GM21723 (cell line): ENCODE data around the gene PHYHIPL.

Source experiments
- ATAC-seq: cut with Tn5 transposase; IDR thresholded peaks from one replicate; pipeline ENCODE4 v1.9.1; 2021; ENCODE audit warnings: mild to moderate bottlenecking, moderate library complexity; ENCODE audit not compliant: unreplicated experiment

Gene PHYHIPL

DNA sequence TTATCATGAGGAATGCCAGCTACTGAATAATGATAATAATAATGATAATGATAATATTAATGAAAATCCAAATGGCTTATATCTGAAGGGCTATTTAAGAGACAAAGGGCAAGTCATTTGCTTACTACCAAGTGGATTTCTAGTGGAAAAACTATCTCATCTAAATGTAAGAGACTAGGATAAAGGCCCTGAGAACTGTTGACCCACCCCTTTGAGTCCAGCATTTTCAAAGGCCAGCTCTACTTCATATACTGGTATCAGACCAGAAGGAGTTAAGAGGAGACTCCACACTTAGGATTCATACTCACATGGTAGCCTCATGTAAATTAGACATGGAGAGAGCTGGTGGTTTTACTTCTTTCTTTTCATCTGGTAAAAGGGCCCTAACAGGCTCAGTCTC lies 76.0 kb downstream of the PHYHIPL start:
- no peak for ATAC-seq

DNA sequence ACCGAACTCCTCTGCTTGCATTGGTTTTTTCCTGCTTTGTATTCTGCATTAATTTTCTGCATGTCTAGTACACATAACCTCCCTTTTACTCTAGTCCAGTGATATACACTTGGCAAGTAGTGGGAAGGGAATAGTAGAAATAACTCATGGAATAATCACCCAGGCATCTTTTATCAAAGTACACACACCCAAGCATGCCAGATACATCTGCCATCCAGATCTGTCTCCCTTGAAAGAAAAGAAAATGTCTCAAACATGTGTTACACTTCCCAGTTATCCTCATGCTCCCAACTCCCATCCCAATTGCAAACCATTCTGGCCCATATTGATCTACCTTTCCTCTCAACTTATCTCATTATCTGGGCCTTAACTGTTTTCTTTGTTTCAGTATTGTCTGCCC lies 79.0 kb downstream of the PHYHIPL start:
- no peak for ATAC-seq

DNA sequence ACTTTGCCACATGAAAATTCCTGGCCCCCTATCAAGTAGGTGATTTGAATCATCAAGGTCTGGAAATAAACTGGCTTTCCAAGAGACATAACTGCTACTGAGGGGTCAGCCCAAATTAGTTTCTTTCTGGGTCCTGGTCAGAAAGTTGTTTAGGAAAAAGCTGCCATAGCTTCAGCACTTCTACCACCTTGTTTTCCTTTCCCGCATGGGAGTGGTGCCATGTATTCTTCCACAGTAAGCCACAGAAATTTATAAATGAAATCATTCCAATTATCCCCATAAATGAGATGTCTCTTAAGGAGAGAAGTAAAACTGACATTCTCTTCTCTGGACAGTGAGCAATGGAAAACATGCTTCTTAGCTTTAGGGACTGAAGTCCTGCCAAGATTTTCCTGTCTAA lies 80.8 kb downstream of the PHYHIPL start:
- no peak for ATAC-seq

DNA sequence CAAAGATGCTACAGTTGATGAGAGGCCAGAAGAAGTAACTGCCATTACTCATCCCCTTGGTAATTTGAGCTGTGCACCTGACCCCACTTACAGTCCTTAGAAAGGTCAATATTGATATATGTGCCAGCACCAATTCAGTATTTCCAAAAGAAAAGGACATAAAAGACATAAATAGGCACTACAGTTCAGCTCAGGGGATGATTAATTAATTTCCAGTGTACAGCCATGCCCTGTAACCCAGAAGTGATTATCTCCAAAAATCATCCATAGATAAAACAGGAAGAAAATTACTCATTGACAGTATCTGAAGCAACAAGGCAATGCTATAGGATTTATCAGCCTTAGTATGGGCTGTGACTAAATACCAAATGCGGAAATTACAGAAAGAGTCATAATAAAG lies 82.4 kb downstream of the PHYHIPL start:
- ATAC-seq = no peak

DNA sequence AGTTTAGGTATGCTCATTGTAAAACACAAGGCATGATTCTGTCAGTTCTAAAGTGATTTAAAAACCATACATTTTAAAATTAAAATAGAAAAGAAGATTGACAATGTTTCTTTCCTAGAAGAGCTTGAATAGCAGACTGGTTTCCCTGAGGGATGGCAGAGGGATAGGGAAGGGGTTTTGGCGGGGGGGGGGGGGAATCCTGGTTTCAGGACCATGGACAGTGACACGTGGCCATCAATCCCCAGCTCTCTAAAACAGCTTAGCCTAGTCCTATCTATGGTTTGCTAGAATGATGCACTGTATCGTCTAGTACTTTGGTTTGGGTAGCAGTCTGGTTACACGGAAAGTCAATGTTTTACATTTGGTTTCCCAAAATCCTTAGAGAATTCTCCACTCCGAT lies 88.7 kb downstream of the PHYHIPL start:
- no peak for ATAC-seq

DNA sequence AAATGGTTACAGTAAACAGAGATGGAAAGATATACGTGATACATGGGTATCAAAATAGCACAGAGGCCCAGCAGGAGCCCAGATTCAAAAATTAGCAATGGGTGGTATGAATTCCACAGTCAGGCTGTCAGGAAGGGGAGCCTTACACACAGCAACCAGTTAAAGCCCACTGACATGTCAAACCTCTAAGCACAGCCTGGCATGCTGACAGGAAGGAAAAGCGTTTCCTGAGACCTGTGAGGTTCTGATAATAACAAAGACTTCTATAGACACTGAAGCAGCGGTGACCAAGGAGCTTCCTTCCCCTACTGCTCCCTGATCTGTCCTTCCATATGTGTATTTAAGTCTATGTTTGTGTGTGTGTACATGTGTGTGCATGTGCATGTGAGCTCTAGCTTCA lies 89.9 kb downstream of the PHYHIPL start:
- ATAC-seq = no peak

DNA sequence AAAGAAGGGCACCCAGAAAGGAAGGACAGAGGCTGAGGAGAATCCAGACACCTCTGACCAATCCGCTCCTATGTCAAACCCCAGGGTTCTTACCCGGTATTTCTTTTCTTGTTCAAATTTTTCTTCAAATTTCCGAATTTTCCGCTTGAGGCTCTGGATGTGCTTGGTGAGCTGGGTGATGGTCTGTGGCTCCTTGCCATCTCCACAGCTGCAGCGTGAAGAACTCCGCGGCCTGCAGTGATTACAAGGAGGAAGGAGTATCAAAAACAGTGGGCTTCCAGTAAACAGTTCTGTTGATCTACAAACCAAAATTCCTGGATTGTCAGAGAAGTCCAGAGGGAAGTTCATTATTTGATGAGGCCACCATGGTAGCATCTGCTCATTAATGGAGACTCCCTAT lies 92.0 kb downstream of the PHYHIPL start:
- ATAC-seq = no peak

DNA sequence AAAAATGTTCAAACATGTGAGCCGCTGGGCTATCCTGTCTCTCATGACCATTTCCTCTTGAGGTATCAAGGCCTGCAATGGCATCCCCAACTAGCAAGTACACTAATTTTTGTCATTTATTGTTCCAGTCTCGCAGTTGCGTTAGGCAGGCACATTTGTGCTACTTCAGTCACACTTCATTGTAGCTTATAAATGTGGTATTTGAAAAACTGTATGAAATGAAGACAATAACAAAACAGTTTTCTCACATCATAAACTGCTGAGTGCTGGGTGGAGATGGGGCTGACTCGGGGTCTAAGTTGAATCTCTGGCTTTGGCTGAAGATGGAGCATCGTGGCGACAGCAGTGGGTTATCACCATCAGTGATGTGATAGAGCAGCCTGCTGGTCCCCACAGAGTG lies 93.2 kb downstream of the PHYHIPL start:
- ATAC-seq = no peak

DNA sequence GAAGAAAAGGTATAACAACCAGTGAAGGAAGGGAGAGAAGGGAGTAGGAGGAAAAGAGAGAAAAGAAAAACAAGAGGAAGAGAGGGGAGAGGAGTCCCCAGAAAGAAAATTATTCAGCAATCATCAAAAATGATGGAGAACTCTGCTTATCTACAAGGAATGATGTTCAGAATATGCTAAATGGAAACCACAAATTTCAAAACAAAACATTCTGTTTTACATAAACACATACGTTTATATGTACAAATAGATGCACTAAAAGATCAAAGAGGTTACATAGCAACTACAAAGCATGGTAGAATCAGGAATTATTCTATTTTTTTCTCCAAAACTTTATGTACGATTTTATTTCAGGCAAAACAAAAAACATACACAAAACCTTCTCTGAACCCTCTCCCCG lies 94.0 kb downstream of the PHYHIPL start:
- ATAC-seq = no peak

DNA sequence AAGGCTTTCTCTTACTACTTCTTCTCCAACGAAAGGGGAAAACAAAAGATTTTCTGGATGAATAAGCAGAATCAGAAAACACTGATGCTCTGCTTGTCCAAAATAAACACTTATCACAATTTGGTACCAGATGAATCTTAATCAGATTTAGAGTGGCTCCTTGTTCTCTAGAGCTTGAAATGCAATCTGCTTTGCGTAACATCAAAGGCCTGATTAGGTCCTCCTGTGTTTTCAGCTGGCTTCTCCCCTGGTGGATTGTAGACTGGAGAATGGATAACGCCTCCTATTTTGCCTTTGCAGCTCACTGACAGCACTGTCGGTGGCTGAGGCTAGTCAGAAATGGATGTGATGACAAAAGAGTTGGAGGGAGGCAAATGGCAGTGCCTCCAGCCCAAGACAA lies 94.7 kb downstream of the PHYHIPL start:
- no peak for ATAC-seq

DNA sequence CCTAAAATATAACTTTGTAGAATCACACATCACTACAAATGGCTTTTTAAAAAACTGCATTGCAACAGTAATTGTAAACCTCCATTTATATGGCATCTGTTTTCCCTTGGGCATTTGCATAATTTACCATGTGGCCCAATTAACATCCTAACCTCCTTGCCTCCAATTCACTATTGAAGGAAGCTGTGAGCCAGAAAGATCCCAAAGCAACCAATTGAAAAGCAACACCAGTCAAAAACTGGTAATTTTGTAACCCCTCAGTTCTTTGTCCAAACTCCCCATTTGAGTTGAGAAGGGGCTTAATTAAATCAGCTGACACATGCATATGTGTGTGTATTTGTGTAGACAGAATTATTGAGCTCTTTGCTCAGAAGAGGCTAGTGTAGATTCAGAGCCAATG lies 95.6 kb downstream of the PHYHIPL start:
- no peak for ATAC-seq

DNA sequence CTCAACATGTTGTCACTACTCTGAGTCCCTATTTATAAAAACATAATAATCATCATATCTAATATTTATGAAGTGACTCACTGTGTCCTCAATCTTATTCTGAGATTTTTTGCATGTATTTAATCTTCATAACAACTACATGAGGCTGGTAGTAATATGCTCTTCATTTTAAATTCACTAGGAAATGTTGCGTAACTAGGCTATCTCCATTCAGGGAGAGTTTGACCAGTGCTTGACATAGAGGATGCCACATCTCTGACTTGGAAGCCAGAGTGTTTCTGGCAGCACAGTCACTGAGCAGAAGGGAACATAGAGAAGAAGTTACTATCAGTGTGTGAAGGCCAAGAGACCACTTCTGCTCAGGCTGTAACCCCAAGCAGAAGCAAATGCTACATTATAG lies 97.0 kb downstream of the PHYHIPL start:
- no peak for ATAC-seq

DNA sequence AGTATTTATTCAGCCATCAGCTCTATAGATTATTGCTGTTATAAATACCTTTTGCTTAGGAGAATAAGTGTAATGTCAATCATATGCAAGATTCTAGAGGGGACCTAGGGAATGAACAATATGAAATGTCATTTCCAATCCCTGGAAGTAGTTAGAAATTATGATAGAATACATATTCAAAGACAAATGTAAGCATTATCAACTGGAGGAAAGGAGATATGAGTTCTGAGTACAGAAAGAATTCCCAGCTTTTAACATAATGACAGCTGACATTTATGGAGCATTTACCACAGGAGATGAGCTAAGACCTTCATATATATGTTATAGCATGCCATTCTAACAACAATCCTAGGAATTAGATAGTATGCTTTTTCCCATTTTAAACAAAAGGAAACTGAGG lies 99.7 kb downstream of the PHYHIPL start:
- ATAC-seq = no peak

DNA sequence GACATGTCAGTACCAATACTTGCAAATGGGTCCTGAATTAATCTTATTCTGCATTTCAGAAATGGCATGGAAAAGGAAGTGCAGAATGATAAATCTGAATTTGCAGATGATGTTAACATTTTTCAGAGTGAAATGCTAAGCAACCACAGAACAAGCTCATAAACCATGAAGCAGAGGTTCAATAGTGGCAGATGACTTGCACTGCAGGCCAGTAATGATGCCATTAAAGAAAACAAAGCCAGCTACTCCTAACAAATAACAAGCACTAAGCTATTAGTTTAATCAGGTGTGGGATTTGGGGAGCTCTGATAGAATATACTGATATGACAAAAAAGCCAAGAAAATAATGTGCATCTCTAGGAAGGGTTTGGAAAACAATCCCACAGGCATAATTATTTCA lies 100.5 kb downstream of the PHYHIPL start:
- no peak for ATAC-seq

DNA sequence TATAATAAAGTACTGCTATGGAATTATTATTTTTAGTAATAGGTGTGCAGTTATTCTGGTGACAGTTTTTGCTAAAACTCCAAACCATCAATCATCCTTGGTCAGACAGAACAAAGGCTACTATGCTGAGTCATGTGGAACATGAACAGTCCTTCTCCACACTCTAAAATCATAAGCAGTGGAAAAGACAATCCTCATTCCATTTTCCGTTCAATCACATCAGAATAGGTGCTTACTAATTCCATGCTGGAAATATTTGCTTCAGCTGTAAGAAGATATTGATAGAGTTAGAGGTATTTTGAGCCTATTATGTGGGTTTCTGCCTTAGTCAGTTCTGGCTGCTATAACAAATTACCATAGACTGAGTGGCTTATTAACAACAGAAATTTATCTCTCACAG lies 103.0 kb downstream of the PHYHIPL start:
- no peak for ATAC-seq

DNA sequence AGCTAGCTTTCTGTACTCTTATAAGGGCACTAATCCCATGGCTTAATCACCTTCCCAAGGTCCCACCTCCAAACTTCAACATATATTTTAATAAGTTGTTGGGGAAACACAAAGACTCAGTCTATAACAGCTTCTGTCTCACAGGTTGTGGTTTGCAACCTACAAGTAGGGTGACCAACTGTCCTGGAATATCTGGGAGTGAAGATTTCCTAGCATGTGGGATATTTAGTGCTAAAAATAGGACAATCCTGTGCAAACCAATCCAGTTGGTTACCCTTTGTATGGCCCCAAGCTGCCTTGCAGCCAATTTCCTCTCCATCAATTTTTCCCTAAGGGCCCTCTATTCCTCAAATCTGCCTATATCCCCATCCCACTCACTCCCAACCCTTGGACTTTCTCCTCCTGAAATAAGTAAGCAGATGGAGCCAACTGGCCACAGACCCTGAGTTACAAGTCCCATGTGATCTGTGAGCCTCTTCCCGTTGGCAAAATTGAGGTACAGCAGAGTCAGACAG lies 103.6 kb downstream of the PHYHIPL start:
- no peak for ATAC-seq

DNA sequence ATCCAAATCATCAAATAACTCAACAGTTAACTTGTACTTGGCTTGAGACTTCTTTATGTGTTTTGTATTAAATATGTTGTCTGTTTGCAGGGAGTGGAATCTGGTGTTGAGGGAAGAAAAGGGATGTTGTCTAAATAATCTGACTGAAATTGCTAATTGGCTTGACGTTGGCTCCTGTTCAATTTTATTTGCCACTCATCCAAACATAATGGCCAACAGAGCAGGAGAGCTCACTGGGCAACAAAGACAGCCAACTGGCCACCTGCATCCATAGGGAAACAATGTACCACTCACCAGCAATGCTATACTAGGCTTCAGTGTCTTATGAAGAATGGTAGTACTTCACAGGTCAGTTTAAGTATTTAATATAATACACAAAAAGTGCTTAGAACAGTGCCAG lies 105.4 kb downstream of the PHYHIPL start:
- no peak for ATAC-seq

DNA sequence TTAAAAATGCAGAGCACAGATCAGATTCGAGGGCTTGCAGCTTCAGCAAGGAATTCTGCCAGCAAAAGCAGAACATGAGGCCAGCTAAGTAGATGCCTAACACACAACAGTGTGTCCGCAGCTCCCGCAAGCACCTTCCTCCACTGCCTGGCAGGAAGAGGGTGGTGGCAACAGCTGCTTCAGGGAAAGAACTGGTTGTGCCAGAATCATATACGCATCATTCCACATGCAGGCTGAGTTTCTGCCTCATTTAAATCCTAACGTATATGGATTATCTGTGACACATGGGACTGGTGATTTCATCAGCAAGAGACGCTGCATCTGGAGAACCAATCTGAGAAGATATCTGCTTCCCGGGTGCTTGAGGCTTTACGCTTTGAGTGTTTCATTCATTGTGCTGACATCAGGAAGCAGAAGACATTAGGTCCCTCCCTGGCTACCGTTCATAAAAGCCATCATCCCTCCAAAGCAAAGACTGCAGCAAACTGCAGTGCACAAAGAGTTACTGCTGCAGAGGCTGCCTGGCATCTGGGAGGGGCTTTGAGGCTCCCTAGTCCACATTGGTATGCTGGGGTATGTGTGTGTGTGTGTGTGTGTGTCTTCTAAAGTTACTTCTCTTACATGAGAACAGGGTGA lies 107.1 kb downstream of the PHYHIPL start:
- ATAC-seq = no peak

DNA sequence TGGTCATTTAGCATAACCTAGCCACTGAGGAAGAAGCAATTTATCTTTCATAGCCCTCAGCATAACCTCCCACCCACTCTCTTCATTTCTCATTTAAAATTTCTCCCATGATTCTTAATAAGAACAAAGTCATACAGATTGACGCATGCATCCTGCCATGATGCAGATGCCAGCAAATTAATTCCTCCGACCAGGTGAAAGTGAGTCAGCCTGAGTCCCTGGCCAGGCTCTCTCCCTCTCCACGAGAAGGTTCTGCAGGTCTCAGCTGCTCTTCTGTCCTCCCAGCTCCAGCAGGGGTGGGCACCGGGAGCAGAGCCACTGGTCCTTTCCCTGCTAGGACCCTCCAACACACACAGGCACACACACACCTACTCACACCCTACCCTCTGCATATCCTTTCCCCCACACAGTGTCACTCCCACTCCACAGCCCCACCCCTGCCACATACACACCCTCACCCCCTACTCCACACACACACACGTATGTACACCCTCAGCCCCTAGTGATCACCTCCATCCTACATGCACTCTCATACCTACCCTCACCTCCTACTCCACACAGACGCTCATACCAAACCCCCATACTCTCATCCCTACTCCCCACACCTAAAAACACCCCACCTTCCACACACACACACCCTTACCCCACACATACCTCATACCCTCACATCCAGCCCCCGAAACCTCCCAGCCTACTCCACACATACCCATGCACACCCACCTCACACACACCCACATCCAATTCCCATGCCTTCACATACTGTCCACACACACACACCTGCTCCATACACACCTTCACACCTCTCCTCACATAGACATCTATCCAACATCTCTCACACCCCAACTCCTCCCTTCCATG lies 107.9 kb downstream of the PHYHIPL start:
- ATAC-seq = no peak

DNA sequence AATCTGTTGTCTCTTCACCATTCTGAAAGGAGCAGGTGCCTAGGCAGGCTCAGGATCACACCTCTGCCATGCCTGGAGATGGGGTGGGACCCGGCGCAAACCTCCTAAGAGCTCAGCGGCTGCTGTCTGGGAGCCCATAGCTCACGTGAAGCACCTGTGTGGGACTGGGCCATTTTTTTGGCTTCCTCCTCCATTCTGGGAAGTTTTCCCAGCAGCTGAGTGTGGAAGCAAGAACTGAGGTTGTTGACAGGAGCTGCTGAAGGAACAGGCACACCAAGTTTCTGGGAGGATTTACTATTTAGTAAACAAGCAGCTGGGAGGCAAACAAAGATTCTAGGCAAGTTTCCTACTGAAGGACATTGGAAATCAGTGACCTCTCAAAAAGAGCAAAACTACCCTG lies 108.6 kb downstream of the PHYHIPL start:
- ATAC-seq = no peak

DNA sequence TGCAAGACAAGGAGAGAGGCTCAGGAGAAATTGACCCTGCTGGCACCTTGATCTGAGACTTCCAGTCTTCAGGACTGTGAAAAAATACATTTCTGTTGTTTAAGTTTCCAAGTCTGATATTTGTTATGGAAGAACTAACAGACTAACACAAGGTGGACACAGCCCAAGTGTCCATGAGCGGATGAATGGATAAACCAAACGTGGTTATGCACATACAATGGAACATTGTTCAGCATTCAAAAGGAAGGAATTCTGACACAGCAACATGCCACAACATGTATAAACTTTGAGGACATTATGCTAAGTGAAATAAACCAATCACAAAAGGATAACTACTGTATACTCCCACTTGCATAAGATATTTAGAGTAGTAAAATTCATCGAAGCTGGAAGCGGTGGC lies 109.4 kb downstream of the PHYHIPL start:
- ATAC-seq = no peak

DNA sequence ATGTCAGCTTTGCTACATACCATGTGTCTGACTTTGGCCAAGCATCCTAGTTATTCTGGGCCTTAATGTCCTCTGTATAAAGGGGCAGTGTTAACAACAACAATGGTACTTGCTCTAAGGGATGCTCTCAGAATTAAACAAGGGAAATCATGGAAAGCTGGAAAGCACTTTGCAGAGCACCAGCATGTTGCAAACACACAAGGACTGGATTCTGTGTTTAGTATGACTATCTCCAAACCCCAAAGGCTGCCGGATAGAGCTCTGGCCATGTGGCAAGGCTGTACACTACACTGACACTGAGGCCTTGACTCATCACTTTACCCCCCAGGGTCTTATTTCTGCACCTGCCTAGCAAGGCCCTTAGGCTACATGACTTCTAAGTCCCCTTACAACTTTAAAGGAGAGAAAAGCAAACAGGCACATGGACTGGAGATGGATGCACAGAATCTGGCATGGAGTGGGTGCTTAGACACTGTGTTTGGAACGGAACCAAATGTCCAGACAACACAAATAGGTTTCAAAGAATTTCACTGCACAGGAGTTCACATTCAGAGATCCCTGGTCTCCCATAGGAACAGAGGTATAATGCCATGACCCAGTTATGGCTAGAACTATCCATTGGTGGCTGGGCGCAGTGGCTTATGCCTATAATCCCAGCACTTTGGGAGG lies 111.3 kb downstream of the PHYHIPL start:
- no peak for ATAC-seq
